Measurements from ENCODE around the gene ADCY6. TPM values are rescaled to one million over a fixed set of nuclear protein-coding genes. Genes with fewer than 3 reads are reported as not detected.

ADCY6 gene
- total RNA-seq, 1 donor from 2014 or later = 57.0 TPM

Small RNAs within 50 kb of the gene (microRNA-seq; reads per million reads assigned to microRNA genes)
- gene MIR4701 (ENCODE audit: borderline number of aligned reads) = not detected

Other genes with a start within 250 kb of the ADCY6 start
- not detected for gene LALBA, start 219.0 kb downstream of the ADCY6 start, total RNA-seq
- 22.4 TPM for gene KANSL2, start 106.9 kb downstream of the ADCY6 start, total RNA-seq
- gene CCNT1, start 72.4 kb downstream of the ADCY6 start, total RNA-seq = 16.5 TPM
- gene CACNB3, start 29.4 kb upstream of the ADCY6 start, total RNA-seq = 4.4 TPM
- gene DDX23, start 63.1 kb upstream of the ADCY6 start, total RNA-seq = 36.4 TPM
- 0.27 TPM for gene RND1, start 76.8 kb upstream of the ADCY6 start, total RNA-seq
- gene FKBP11, start 136.4 kb upstream of the ADCY6 start, total RNA-seq = 6.3 TPM
- gene ARF3, start 168.4 kb upstream of the ADCY6 start, total RNA-seq = 44.8 TPM
- 0.17 TPM for gene WNT10B, start 182.6 kb upstream of the ADCY6 start, total RNA-seq
- gene WNT1, start 189.2 kb upstream of the ADCY6 start, total RNA-seq = not detected
- 0.77 TPM for gene DDN, start 210.3 kb upstream of the ADCY6 start, total RNA-seq
- gene PRKAG1, start 229.7 kb upstream of the ADCY6 start, total RNA-seq = 78.1 TPM

Measured in left ventricle myocardium superior (tissue), 1 donor.